DMS153 treated with DMSO at 0.1 percent for 48 hours (cell line): Measurements from ENCODE around the gene HCRTR1.

Experiments used
- DNase-seq: peaks from one replicate; lab custom pipeline; 2025; ENCODE audit not compliant: unreplicated experiment; lab: John Stamatoyannopoulos, UW

HCRTR1 gene

GRCh38 chr1:31617218-31617915 lies at the start of gene HCRTR1:
HCRTR1 (plus strand) TSS chr1:31617689; CDS start chr1:31619193, 1,504 bp downstream.
- DNase-seq, result no peak

GRCh38 chr1:31567956-31568570 lies 49.4 kb upstream of the HCRTR1 start:
- no peak for DNase-seq

- no peak for DNase-seq
These were observed 48.4 kb upstream of the HCRTR1 start for GRCh38 chr1:31568895-31569595.

- DNase-seq, result no peak
These were observed 47.8 kb upstream of the HCRTR1 start for GRCh38 chr1:31569596-31570173.

GRCh38 chr1:31570228-31570627 lies 47.3 kb upstream of the HCRTR1 start:
- no peak for DNase-seq

- DNase-seq, result no peak
These were observed 46.6 kb upstream of the HCRTR1 start for GRCh38 chr1:31570906-31571305.

- DNase-seq, result no peak
These were observed 45.9 kb upstream of the HCRTR1 start for GRCh38 chr1:31571340-31572295.

GRCh38 chr1:31572323-31573104 lies 45.0 kb upstream of the HCRTR1 start:
- no peak for DNase-seq

GRCh38 chr1:31573261-31573660 lies 44.2 kb upstream of the HCRTR1 start:
- DNase-seq, result no peak

- DNase-seq, result no peak
These were observed 42.6 kb upstream of the HCRTR1 start for GRCh38 chr1:31574749-31575368.

GRCh38 chr1:31575369-31576140 lies 41.9 kb upstream of the HCRTR1 start:
- DNase-seq, result peak; percentile 42

- DNase-seq, result peak; percentile 55
These were observed 41.3 kb upstream of the HCRTR1 start, which contains the start of gene TINAGL1 for GRCh38 chr1:31576201-31576669. TINAGL1 (plus strand) TSS chr1:31576515; CDS start chr1:31577149, 634 bp downstream.

- DNase-seq, result no peak
These were observed 40.6 kb upstream of the HCRTR1 start for GRCh38 chr1:31576743-31577455.

GRCh38 chr1:31577515-31578192 lies 39.8 kb upstream of the HCRTR1 start:
- DNase-seq, result no peak

GRCh38 chr1:31579374-31579773 lies 38.1 kb upstream of the HCRTR1 start:
- DNase-seq, result no peak

GRCh38 chr1:31580513-31580870 lies 37.0 kb upstream of the HCRTR1 start:
- no peak for DNase-seq

- DNase-seq, result no peak
These were observed 36.4 kb upstream of the HCRTR1 start for GRCh38 chr1:31580891-31581603.
